HCT116 (cell line): Measurements from ENCODE around the gene PPP1R36. TPM values are rescaled to one million over a fixed set of nuclear protein-coding genes. Genes with fewer than 3 reads are reported as not detected.

Experiments
- ATAC-seq: fragments of 200-7000 bp; cut with Tn5 transposase; 2 replicates; pipeline ENCODE4 v1.9.1; 2020; ENCODE audit warnings: mild to moderate bottlenecking, moderate library complexity
- BruUV-seq: library from RNA; stranded (reverse); fragments of 400-500 nt; replicated peaks from 2 replicates; lab custom pipeline; 2021; lab: Mats Ljungman, UMichigan
- CTCF ChIA-PET: fragments of 300-600 bp; sonication (Branson Sonifier 250); formaldehyde crosslinking; loops from one replicate; lab custom pipeline; 2021; ENCODE audit warnings: antibody characterized with exemption; lab: Charles Lee
- POLR2A ChIA-PET: fragments of 300-600, 350-600 bp; sonication (Branson Sonifier 250); formaldehyde crosslinking; loops from one replicate; lab custom pipeline; 2021; ENCODE audit warnings: antibody characterized with exemption; lab: Charles Lee
- RAD21 ChIA-PET, 2 experiments: fragments of 300-600 bp; sonication (Branson Sonifier 250); formaldehyde crosslinking; loops; one replicate each; lab custom pipeline; 2023; ENCODE audit warnings: low total read pairs in 2 of 2; ENCODE audit not compliant: uncharacterized antibody in 2 of 2, unreplicated experiment in 2 of 2, low non-redundant PET in 1 of 2; lab: Charles Lee
- DNase-seq: peaks from one replicate; pipeline ENCODE4 v3.0.0-alpha.2; 2010; ENCODE audit warnings: low read depth, low spot score
- H2AFZ ChIP-seq: fragments of 200-600 bp; shearing (Covaris generic), sonication (generic); 2 replicates; pipeline ENCODE4 v1.6.1; 2017; ENCODE audit warnings: low read depth, mixed run types, mixed read lengths, antibody characterized with exemption, low read length; ENCODE audit not compliant: poor library complexity, severe bottlenecking
- H3K27ac ChIP-seq: 2 replicates; pipeline ENCODE4 v1.5.1; 2012; ENCODE audit warnings: low read depth, low read length
- H3K27me3 ChIP-seq: fragments of 200-600 bp; sonication (generic); 2 replicates; pipeline ENCODE4 v1.6.1; 2016; ENCODE audit warnings: mixed run types, low read length, mixed read lengths; ENCODE audit not compliant: insufficient read depth
- H3K36me3 ChIP-seq, 2 experiments: fragments of 200-500 bp in 1 of 2; fragments of 200-600 bp in 1 of 2; sonication (Bioruptor generic) in 1 of 2; sonication (generic) in 1 of 2; 2 replicates each; pipeline versions ENCODE4 v1.5.1 to v1.6.1; 2014 to 2016; ENCODE audit warnings: low read length in 2 of 2, inconsistent platforms in 1 of 2, mixed read lengths in 1 of 2, mixed run types in 1 of 2; ENCODE audit not compliant: insufficient read depth in 2 of 2, control insufficient read depth in 1 of 2
- H3K4me1 ChIP-seq, 2 experiments: fragments of 200-600 bp in 1 of 2; sonication (generic) in 1 of 2; 2 replicates each; pipeline versions ENCODE4 v1.5.1 to v1.6.1; 2012 to 2017; ENCODE audit warnings: low read length in 2 of 2, inconsistent platforms in 1 of 2, mild to moderate bottlenecking in 1 of 2, mixed read lengths in 1 of 2, mixed run types in 1 of 2, moderate library complexity in 1 of 2; ENCODE audit not compliant: insufficient read depth in 2 of 2, control insufficient read depth in 1 of 2
- H3K4me2 ChIP-seq: fragments of 200-600 bp; sonication (generic); 2 replicates; pipeline ENCODE4 v1.6.1; 2017; ENCODE audit warnings: mixed run types, low read length, mixed read lengths
- H3K4me3 ChIP-seq, 2 experiments: fragments of 200-600 bp in 1 of 2; sonication (generic) in 1 of 2; replicated peaks in 1 of 2; 2 replicates each; pipeline ENCODE4 v1.5.1; 2011 to 2016; ENCODE audit warnings: low read length in 2 of 2, control low read depth in 1 of 2, low read depth in 1 of 2, mild to moderate bottlenecking in 1 of 2, mixed read lengths in 1 of 2, mixed run types in 1 of 2
- H3K79me2 ChIP-seq: fragments of 200-600 bp; sonication (generic); 2 replicates; pipeline ENCODE4 v1.6.1; 2017; ENCODE audit warnings: mild to moderate bottlenecking, mixed run types, low read length, moderate library complexity, mixed read lengths; ENCODE audit not compliant: insufficient read depth
- H3K9ac ChIP-seq: fragments of 200-600 bp; sonication (generic); 2 replicates; pipeline ENCODE4 v1.6.1; 2016; ENCODE audit warnings: low read length, mixed read lengths
- H3K9me2 ChIP-seq: fragments of 200-600 bp; sonication (generic), shearing (Covaris generic); 2 replicates; pipeline ENCODE4 v1.6.1; 2017; ENCODE audit warnings: mixed run types, mild to moderate bottlenecking, moderate library complexity; ENCODE audit not compliant: insufficient read depth
- H3K9me3 ChIP-seq, 2 experiments: fragments of 200-500 bp in 1 of 2; fragments of 200-600 bp in 1 of 2; sonication (Bioruptor generic) in 1 of 2; sonication (generic) in 1 of 2; 2 replicates each; pipeline ENCODE4 v1.6.1; 2014 to 2017; ENCODE audit warnings: low read length in 2 of 2, mixed read lengths in 2 of 2, inconsistent platforms in 1 of 2, low read depth in 1 of 2, mild to moderate bottlenecking in 1 of 2, mixed run types in 1 of 2, moderate library complexity in 1 of 2; ENCODE audit not compliant: control insufficient read depth in 1 of 2, insufficient read depth in 1 of 2
- H4K20me1 ChIP-seq: fragments of 200-600 bp; sonication (generic), shearing (Covaris generic); 2 replicates; pipeline ENCODE4 v1.6.1; 2017; ENCODE audit warnings: mixed run types, mild to moderate bottlenecking, moderate library complexity; ENCODE audit not compliant: insufficient read depth
- CEBPB ChIP-seq: IDR thresholded peaks from 2 replicates; pipeline ENCODE4 v1.6.1; 2012; ENCODE audit warnings: low read depth
- CTCF ChIP-seq, 3 experiments: fragments of 200-600 bp in 1 of 3; sonication (generic) in 1 of 3; IDR thresholded peaks in 2 of 3; conservative IDR thresholded peaks in 1 of 3; 2 replicates each; pipeline ENCODE4 v1.5.1; 2012 to 2017; ENCODE audit warnings: low read depth in 2 of 3, low read length in 2 of 3, antibody characterized with exemption in 1 of 3, borderline replicate concordance in 1 of 3, control low read depth in 1 of 3, mild to moderate bottlenecking in 1 of 3, mixed read lengths in 1 of 3, mixed run types in 1 of 3, moderate library complexity in 1 of 3; ENCODE audit not compliant: insufficient read depth in 1 of 3
- ELF1 ChIP-seq: IDR thresholded peaks from 2 replicates; pipeline ENCODE4 v1.6.1; 2012; ENCODE audit warnings: low read depth, borderline replicate concordance
- EZH2 ChIP-seq: fragments of 200-600 bp; sonication (generic); IDR thresholded peaks from 2 replicates; pipeline ENCODE4 v1.6.1; 2017; ENCODE audit warnings: antibody characterized with exemption, mixed run types
- MAX ChIP-seq: IDR thresholded peaks from 2 replicates; pipeline ENCODE4 v1.6.1; 2012
- RAD21 ChIP-seq: IDR thresholded peaks from 2 replicates; pipeline ENCODE4 v1.6.1; 2012; ENCODE audit warnings: low read depth, mild to moderate bottlenecking
- REST ChIP-seq: IDR thresholded peaks from 2 replicates; pipeline ENCODE4 v1.6.1; 2012; ENCODE audit warnings: low read depth
- SRF ChIP-seq: IDR thresholded peaks from 2 replicates; pipeline ENCODE4 v1.6.1; 2012; ENCODE audit warnings: low read depth
- TCF7L2 ChIP-seq: IDR thresholded peaks from 2 replicates; pipeline ENCODE4 v1.7.0; 2011; ENCODE audit warnings: borderline replicate concordance, inconsistent platforms; ENCODE audit not compliant: insufficient read depth, insufficient read length; ENCODE audit errors: extremely low read depth
- YY1 ChIP-seq: IDR thresholded peaks from 2 replicates; pipeline ENCODE4 v1.6.1; 2011; ENCODE audit warnings: low read length, low read depth, moderate library complexity, mild to moderate bottlenecking; ENCODE audit not compliant: insufficient replicate concordance; ENCODE audit errors: extremely low read depth
- ZNF274 ChIP-seq: fragments of 200-500 bp; sonication (Bioruptor generic); IDR thresholded peaks from 2 replicates; pipeline ENCODE4 v1.6.1; 2014; ENCODE audit warnings: mild to moderate bottlenecking, low read depth, low read length, inconsistent platforms
- intact Hi-C: fragments of 100-400 bp; cut with micrococcal nuclease; formaldehyde crosslinking; loops from 2 replicates; pipeline ENCODE4 v1.10.0; 2022
- total RNA-seq: library from RNA; stranded (reverse); gene quantifications from one replicate; pipeline ENCODE4 v1.2.1, GENCODE V29; 2021; ENCODE audit not compliant: unreplicated experiment

Gene PPP1R36
- total RNA-seq, 1 experiment from 2014 or later: 0.47 TPM

GRCh38 chr14:64520699-64521098 is 29.1 kb upstream of the PPP1R36 start (continued):
- TF ChIP-seq TCF7L2 (no peak), ELF1 (no peak), REST (no peak), YY1 (no peak)

- Histone ChIP-seq H3K27me3 (no peaks in the 10 kb centered on the region), H3K4me1 (no peaks in the 10 kb centered on the region), H4K20me1 (no peaks in the 10 kb centered on the region), H3K27ac (no peak overlapping the region), H2AFZ (no peak overlapping the region), H3K4me3 (no peak overlapping the region), H3K79me2 (peaks cover 22% of the 10 kb centered on the region), H3K36me3 (peaks cover 3 to 11% of the 10 kb centered on the region in 2 experiments; a peak in 3 of 4 replicates), H3K9me3 (no peaks in the 10 kb centered on the region), H3K9me2 (no peaks in the 10 kb centered on the region), H3K9ac (no peak overlapping the region), H3K4me2 (no peak overlapping the region)
- no peak for DNase-seq
- intact Hi-C loops: no loop called here
- no TSS peak for BruUV-seq
- RAD21 ChIA-PET: no interaction called here
- TF ChIP-seq ZNF274 (no peak), REST (no peak), MAX (no peak), RAD21 (no peak), CEBPB (no peak), SRF (no peak), CTCF (IDR thresholded peaks at IDR 0.05 in 2 of 3, conservative IDR thresholded peaks at IDR 0.05 in 1 of 3; ENCODE audit: borderline replicate concordance in 1 of 3, insufficient read depth in 1 of 3, low read depth in 2 of 3, low read length in 2 of 3) (no peak), EZH2 (no peak)
- POLR2A ChIA-PET: no interaction called here
- no peak for ATAC-seq
- CTCF ChIA-PET: interaction anchor here (1.7 to 2.3 kb wide), 2 partner anchors 11 to 12 kb away, joined by 9 to 12 read pairs; no protein-coding TSS in a partner anchor
These were observed 27.0 kb upstream of the PPP1R36 start for GRCh38 chr14:64522591-64523355.
